HCT116 (cell line): ENCODE data around the gene TMEM128. TPM values are rescaled to one million over a fixed set of nuclear protein-coding genes. Genes with fewer than 3 reads are reported as not detected.

Experiments
- ATAC-seq: fragments of 200-7000 bp; cut with Tn5 transposase; 2 replicates; pipeline ENCODE4 v1.9.1; 2020; ENCODE audit warnings: mild to moderate bottlenecking, moderate library complexity
- BruUV-seq: library from RNA; stranded (reverse); fragments of 400-500 nt; replicated peaks from 2 replicates; lab custom pipeline; 2021; lab: Mats Ljungman, UMichigan
- CTCF ChIA-PET: fragments of 300-600 bp; sonication (Branson Sonifier 250); formaldehyde crosslinking; loops from one replicate; lab custom pipeline; 2021; ENCODE audit warnings: antibody characterized with exemption; lab: Charles Lee
- POLR2A ChIA-PET: fragments of 300-600, 350-600 bp; sonication (Branson Sonifier 250); formaldehyde crosslinking; loops from one replicate; lab custom pipeline; 2021; ENCODE audit warnings: antibody characterized with exemption; lab: Charles Lee
- RAD21 ChIA-PET, 2 experiments: fragments of 300-600 bp; sonication (Branson Sonifier 250); formaldehyde crosslinking; loops; one replicate each; lab custom pipeline; 2023; ENCODE audit warnings: low total read pairs in 2 of 2; ENCODE audit not compliant: uncharacterized antibody in 2 of 2, unreplicated experiment in 2 of 2, low non-redundant PET in 1 of 2; lab: Charles Lee
- DNase-seq: peaks from one replicate; pipeline ENCODE4 v3.0.0-alpha.2; 2010; ENCODE audit warnings: low read depth, low spot score
- H2AFZ ChIP-seq: fragments of 200-600 bp; shearing (Covaris generic), sonication (generic); 2 replicates; pipeline ENCODE4 v1.6.1; 2017; ENCODE audit warnings: low read depth, mixed run types, mixed read lengths, antibody characterized with exemption, low read length; ENCODE audit not compliant: poor library complexity, severe bottlenecking
- H3K27ac ChIP-seq: 2 replicates; pipeline ENCODE4 v1.5.1; 2012; ENCODE audit warnings: low read depth, low read length
- H3K27me3 ChIP-seq: fragments of 200-600 bp; sonication (generic); 2 replicates; pipeline ENCODE4 v1.6.1; 2016; ENCODE audit warnings: mixed run types, low read length, mixed read lengths; ENCODE audit not compliant: insufficient read depth
- H3K36me3 ChIP-seq, 2 experiments: fragments of 200-500 bp in 1 of 2; fragments of 200-600 bp in 1 of 2; sonication (Bioruptor generic) in 1 of 2; sonication (generic) in 1 of 2; 2 replicates each; pipeline versions ENCODE4 v1.5.1 to v1.6.1; 2014 to 2016; ENCODE audit warnings: low read length in 2 of 2, inconsistent platforms in 1 of 2, mixed read lengths in 1 of 2, mixed run types in 1 of 2; ENCODE audit not compliant: insufficient read depth in 2 of 2, control insufficient read depth in 1 of 2
- H3K4me1 ChIP-seq, 2 experiments: fragments of 200-600 bp in 1 of 2; sonication (generic) in 1 of 2; 2 replicates each; pipeline versions ENCODE4 v1.5.1 to v1.6.1; 2012 to 2017; ENCODE audit warnings: low read length in 2 of 2, inconsistent platforms in 1 of 2, mild to moderate bottlenecking in 1 of 2, mixed read lengths in 1 of 2, mixed run types in 1 of 2, moderate library complexity in 1 of 2; ENCODE audit not compliant: insufficient read depth in 2 of 2, control insufficient read depth in 1 of 2
- H3K4me2 ChIP-seq: fragments of 200-600 bp; sonication (generic); 2 replicates; pipeline ENCODE4 v1.6.1; 2017; ENCODE audit warnings: mixed run types, low read length, mixed read lengths
- H3K4me3 ChIP-seq, 2 experiments: fragments of 200-600 bp in 1 of 2; sonication (generic) in 1 of 2; replicated peaks in 1 of 2; 2 replicates each; pipeline ENCODE4 v1.5.1; 2011 to 2016; ENCODE audit warnings: low read length in 2 of 2, control low read depth in 1 of 2, low read depth in 1 of 2, mild to moderate bottlenecking in 1 of 2, mixed read lengths in 1 of 2, mixed run types in 1 of 2
- H3K79me2 ChIP-seq: fragments of 200-600 bp; sonication (generic); 2 replicates; pipeline ENCODE4 v1.6.1; 2017; ENCODE audit warnings: mild to moderate bottlenecking, mixed run types, low read length, moderate library complexity, mixed read lengths; ENCODE audit not compliant: insufficient read depth
- H3K9ac ChIP-seq: fragments of 200-600 bp; sonication (generic); 2 replicates; pipeline ENCODE4 v1.6.1; 2016; ENCODE audit warnings: low read length, mixed read lengths
- H3K9me2 ChIP-seq: fragments of 200-600 bp; sonication (generic), shearing (Covaris generic); 2 replicates; pipeline ENCODE4 v1.6.1; 2017; ENCODE audit warnings: mixed run types, mild to moderate bottlenecking, moderate library complexity; ENCODE audit not compliant: insufficient read depth
- H3K9me3 ChIP-seq, 2 experiments: fragments of 200-500 bp in 1 of 2; fragments of 200-600 bp in 1 of 2; sonication (Bioruptor generic) in 1 of 2; sonication (generic) in 1 of 2; 2 replicates each; pipeline ENCODE4 v1.6.1; 2014 to 2017; ENCODE audit warnings: low read length in 2 of 2, mixed read lengths in 2 of 2, inconsistent platforms in 1 of 2, low read depth in 1 of 2, mild to moderate bottlenecking in 1 of 2, mixed run types in 1 of 2, moderate library complexity in 1 of 2; ENCODE audit not compliant: control insufficient read depth in 1 of 2, insufficient read depth in 1 of 2
- H4K20me1 ChIP-seq: fragments of 200-600 bp; sonication (generic), shearing (Covaris generic); 2 replicates; pipeline ENCODE4 v1.6.1; 2017; ENCODE audit warnings: mixed run types, mild to moderate bottlenecking, moderate library complexity; ENCODE audit not compliant: insufficient read depth
- CBX3 ChIP-seq: IDR thresholded peaks from 2 replicates; pipeline ENCODE4 v1.6.1; 2012; ENCODE audit warnings: low read depth
- JUND ChIP-seq: IDR thresholded peaks from 2 replicates; pipeline ENCODE4 v1.6.1; 2012
- MAX ChIP-seq: IDR thresholded peaks from 2 replicates; pipeline ENCODE4 v1.6.1; 2012
- REST ChIP-seq: IDR thresholded peaks from 2 replicates; pipeline ENCODE4 v1.6.1; 2012; ENCODE audit warnings: low read depth
- ZBTB33 ChIP-seq: IDR thresholded peaks from 2 replicates; pipeline ENCODE4 v1.6.1; 2011; ENCODE audit warnings: mild to moderate bottlenecking, low read length, moderate library complexity; ENCODE audit not compliant: insufficient replicate concordance; ENCODE audit errors: extremely low read depth
- intact Hi-C: fragments of 100-400 bp; cut with micrococcal nuclease; formaldehyde crosslinking; loops from 2 replicates; pipeline ENCODE4 v1.10.0; 2022
- total RNA-seq: library from RNA; stranded (reverse); gene quantifications from one replicate; pipeline ENCODE4 v1.2.1, GENCODE V29; 2021; ENCODE audit not compliant: unreplicated experiment

Gene TMEM128
- total RNA-seq, 1 experiment from 2014 or later, result 19.5 TPM

GRCh38 chr4:4247696-4248028, 361 bp downstream of the TMEM128 start:
- peak overlapping the region; percentile 85 for H3K27ac ChIP-seq
- no peak for DNase-seq
- no peaks in the 10 kb centered on the region for H3K9me2 ChIP-seq
- peak overlapping the region; percentile 88 for H3K4me2 ChIP-seq
- H2AFZ ChIP-seq, result no peak overlapping the region
- RAD21 ChIA-PET, result no interaction called here
- POLR2A ChIA-PET, result interaction anchor here (0.9 to 1.0 kb wide), 2 partner anchors 12 to 65 kb away, joined by 3 to 5 read pairs; no protein-coding TSS in a partner anchor
- BruUV-seq, result TSS peak; percentile 64
- H3K4me1 ChIP-seq, result peaks cover 8 to 16% of the 10 kb centered on the region in 2 experiments
- no peaks in the 10 kb centered on the region for H4K20me1 ChIP-seq
- no peak for TF ChIP-seq ZBTB33
- no peak for TF ChIP-seq CBX3
- no peak for TF ChIP-seq MAX
- TF ChIP-seq REST, result no peak
- no peak for TF ChIP-seq JUND
- TF ChIP-seq, all 23 proteins: peak for 0
- intact Hi-C loops, result no loop called here
- Histone ChIP-seq H3K9ac (peak overlapping the region; percentile 90), H3K36me3 (peaks cover 5 to 11% of the 10 kb centered on the region in 2 experiments; a peak in 2 of 4 replicates), H3K9me3 (no peaks in the 10 kb centered on the region), H3K27me3 (no peaks in the 10 kb centered on the region), H3K79me2 (peaks cover 16% of the 10 kb centered on the region), H3K4me3 (peak overlapping the region; percentile 85 to 94)
- CTCF ChIA-PET, result interaction anchor here (2.3 kb wide), 1 partner anchor 13 kb away, joined by 8 read pairs; no protein-coding TSS in a partner anchor
- ATAC-seq, result peak; percentile 19
